Stimulated activated CD8-positive, alpha-beta memory T cell treated with anti-CD3 and anti-CD28 coated beads, Interleukin-2, amount 100 ng/mL, for 1 hour (primary cell): Measurements from ENCODE around the gene SORCS2.

Experiments used
- DNase-seq, 2 donors: peaks; one replicate each; pipeline ENCODE4 v3.0.0-alpha.2; 2020; ENCODE audit warnings: low read depth in 2 of 2

SORCS2 gene

GRCh38 chr4:7338059-7338452 is 145.7 kb downstream of the SORCS2 start:
- DNase-seq, result no peak

- DNase-seq, result no peak
Observed at GRCh38 chr4:7338876-7339623, 146.7 kb downstream of the SORCS2 start.

GRCh38 chr4:7339751-7340552 is 147.6 kb downstream of the SORCS2 start:
- no peak for DNase-seq

GRCh38 chr4:7340553-7341433 is 148.5 kb downstream of the SORCS2 start:
- no peak for DNase-seq

- no peak for DNase-seq
Observed at GRCh38 chr4:7341491-7342222, 149.3 kb downstream of the SORCS2 start.

- no peak for DNase-seq
Observed at GRCh38 chr4:7342223-7343080, 150.1 kb downstream of the SORCS2 start.

- no peak for DNase-seq
Observed at GRCh38 chr4:7343081-7343655, 150.8 kb downstream of the SORCS2 start.

- DNase-seq, result no peak
Observed at GRCh38 chr4:7343950-7344349, 151.6 kb downstream of the SORCS2 start.

- DNase-seq, result no peak
Observed at GRCh38 chr4:7344636-7345155, 152.4 kb downstream of the SORCS2 start.

GRCh38 chr4:7347981-7348380 is 155.6 kb downstream of the SORCS2 start:
- DNase-seq, result no peak

- no peak for DNase-seq
Observed at GRCh38 chr4:7348946-7349900, 156.9 kb downstream of the SORCS2 start.

GRCh38 chr4:7350396-7350795 is 158.1 kb downstream of the SORCS2 start:
- DNase-seq, result no peak

- no peak for DNase-seq
Observed at GRCh38 chr4:7351014-7351413, 158.7 kb downstream of the SORCS2 start.

- no peak for DNase-seq
Observed at GRCh38 chr4:7352486-7352885, 160.1 kb downstream of the SORCS2 start.

GRCh38 chr4:7353046-7353790 is 160.9 kb downstream of the SORCS2 start:
- no peak for DNase-seq

GRCh38 chr4:7353846-7354610 is 161.7 kb downstream of the SORCS2 start:
- DNase-seq, result no peak

- no peak for DNase-seq
Observed at GRCh38 chr4:7354927-7355326, 162.6 kb downstream of the SORCS2 start.
